GM13977 (cell line): ENCODE data around the gene EPHA2.
A peak's percentile ranks its signal among the peaks of the same experiment; 100 is the strongest.

Experiments
- DNase-seq: peaks from one replicate; pipeline ENCODE4 v3.0.0; 2012; ENCODE audit warnings: low spot score
- CTCF ChIP-seq: IDR thresholded peaks from 2 replicates; pipeline ENCODE4 v1.5.1; 2012; ENCODE audit warnings: mild to moderate bottlenecking, control low read depth; ENCODE audit not compliant: insufficient read depth; ENCODE audit errors: extremely low read depth, missing control alignments
- in situ Hi-C: fragments of 300-500 bp; cut with MboI; formaldehyde crosslinking; loops from one replicate; pipeline ENCODE4 v1.12.0; 2022; ENCODE audit warnings: low sequenced_read_pairs, low pct_unique_long_range_greater_than_20kb, mixed read lengths, inconsistent platforms; ENCODE audit not compliant: unreplicated experiment

Gene EPHA2

DNA sequence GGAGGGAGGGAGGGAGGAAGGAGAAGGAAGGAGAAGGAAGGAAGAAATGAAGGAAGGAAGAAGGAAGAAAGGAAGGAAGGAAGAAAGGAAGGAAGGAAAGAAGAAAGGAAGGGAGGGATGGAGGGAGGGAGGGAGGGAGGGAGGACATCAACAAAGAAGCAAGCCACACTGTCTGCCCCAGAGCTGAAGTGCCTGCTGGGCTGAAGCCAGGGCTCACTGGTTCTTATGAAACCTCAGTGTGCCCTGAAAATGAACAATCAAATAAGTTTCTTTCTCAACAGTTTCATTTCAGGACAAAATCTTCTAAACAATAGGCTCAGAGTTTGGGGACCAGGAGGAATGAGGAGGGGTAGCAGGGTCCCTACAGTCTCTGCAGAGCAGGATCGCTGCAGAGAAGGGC is 35.4 kb upstream of the EPHA2 start:
- TF ChIP-seq CTCF: no peak
- no peak for DNase-seq
- in situ Hi-C loops: loop anchor here (25.0 kb wide), 1 partner anchor 404 kb away; no protein-coding TSS in a partner anchor

DNA sequence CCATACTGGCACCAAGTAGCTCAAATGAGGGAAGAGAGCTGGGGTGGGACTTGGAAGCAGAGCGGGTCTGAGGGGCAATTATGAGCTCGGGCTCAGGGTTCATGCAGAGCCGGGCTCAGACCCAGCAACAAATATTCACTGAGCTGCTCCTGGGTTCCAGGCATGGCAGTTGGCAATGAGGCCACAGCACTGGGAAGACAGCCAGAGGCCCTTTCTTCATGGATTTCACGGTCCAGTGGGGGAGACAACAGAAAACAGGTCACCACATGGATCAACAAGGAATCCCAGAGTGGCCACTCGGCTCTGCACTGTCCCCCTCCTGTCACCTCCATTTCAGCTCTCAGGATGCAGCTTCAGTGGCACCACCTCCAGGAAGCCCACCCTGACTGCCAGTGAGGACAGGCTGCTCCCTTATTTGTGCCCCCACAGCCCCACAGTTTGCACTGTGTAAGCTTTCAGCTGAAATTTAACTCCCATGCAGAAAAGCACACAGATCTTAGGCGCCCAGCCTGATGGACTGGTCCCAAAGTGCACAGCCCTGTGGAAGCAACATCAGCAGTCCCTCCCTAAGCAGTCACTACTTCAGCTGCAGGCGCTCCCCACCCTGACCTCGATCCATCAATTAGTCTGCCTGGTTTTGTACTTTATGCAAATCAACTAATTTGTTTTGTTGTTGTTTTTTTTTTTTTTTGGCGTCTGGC is 34.2 kb upstream of the EPHA2 start:
- in situ Hi-C loops: loop anchor here (5.0 to 25.0 kb wide), 2 partner anchors 108 to 403 kb away; no protein-coding TSS in a partner anchor
- TF ChIP-seq CTCF: no peak
- DNase-seq: no peak

- no peak for DNase-seq
Measured at GRCh38 chr1:16189003-16189402, 33.1 kb upstream of the EPHA2 start.

GRCh38 chr1:16187748-16188401 is 32.0 kb upstream of the EPHA2 start:
- TF ChIP-seq CTCF: peak; percentile 95
- in situ Hi-C loops: loop anchor here (5.0 to 25.0 kb wide), 2 partner anchors 106 to 401 kb away; no protein-coding TSS in a partner anchor
- peak; percentile 84 for DNase-seq

More at GRCh38 chr1:16189003-16189402, 33.1 kb upstream of the EPHA2 start:
- TF ChIP-seq CTCF: no peak
- in situ Hi-C loops: loop anchor here (5.0 to 25.0 kb wide), 2 partner anchors 107 to 402 kb away; no protein-coding TSS in a partner anchor

DNA sequence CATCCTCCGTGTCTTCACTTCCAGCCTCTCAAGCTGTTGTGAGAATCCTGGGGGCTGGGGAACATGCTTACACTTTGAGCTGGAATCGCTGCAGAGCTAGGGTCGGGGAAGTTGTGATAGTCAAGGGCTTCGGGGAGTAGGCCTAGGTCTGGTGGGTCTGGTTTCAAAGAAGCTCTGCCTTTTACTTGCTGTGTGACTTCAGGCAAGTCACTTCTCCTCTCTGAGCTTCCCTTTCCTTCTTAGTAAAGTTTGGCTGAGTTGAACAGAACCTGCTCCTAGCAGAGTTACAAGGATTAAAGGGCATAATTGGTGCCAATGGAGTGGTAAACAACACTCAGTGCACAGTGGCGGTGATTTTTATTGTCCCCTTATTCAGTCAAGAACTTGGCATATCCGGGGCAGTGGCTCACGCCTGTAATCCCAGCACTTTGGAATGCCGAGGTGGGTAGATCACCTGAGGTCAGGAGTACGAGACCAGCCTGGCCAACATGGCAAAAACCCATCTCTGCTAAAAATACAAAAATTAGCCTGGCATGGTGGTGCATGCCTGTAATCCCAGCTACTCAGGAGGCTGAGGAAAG is 30.9 kb upstream of the EPHA2 start:
- TF ChIP-seq CTCF: no peak
- no peak for DNase-seq
- in situ Hi-C loops: loop anchor here (5.0 to 25.0 kb wide), 2 partner anchors 104 to 399 kb away; no protein-coding TSS in a partner anchor

DNA sequence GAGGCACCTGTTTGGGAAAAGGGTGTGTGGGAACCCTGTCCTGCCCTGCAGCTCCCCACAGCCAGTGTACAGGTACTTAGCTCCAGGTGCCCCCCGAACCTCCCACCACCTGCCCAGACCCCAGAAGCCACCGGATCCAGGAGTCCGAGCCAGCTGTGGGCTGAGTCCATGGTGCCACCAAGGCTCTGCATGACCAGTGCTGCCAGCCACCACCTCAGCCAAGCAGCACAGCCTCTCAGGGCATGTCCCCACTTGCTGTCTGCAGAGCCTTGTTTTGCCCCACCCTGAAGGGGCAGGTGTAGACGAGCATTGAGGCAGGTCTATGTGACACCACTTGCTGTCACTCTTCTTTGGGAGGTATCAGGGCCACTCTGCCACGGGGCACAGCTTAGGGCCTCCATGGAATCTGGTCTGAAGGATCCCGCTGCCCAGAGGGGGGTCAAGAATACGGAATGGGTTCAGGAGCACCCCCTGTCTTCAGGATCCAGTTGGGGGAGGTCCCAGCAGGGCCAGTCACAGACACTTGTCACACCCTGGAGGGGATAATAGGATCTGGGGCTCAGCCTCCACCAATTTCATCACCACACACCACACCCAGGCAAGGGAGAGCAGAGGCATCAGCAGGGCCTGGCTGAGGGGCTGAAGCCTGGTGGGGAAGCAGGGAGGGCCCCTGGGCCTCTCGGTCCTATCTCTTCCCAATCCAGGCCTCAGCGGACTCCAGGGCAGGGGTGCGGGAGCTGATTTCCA is 28.9 kb upstream of the EPHA2 start:
- DNase-seq: no peak
- in situ Hi-C loops: loop anchor here (5.0 to 25.0 kb wide), 2 partner anchors 102 to 397 kb away; no protein-coding TSS in a partner anchor
- TF ChIP-seq CTCF: no peak
